Measurements from ENCODE around the gene NECAB2.

DNA sequence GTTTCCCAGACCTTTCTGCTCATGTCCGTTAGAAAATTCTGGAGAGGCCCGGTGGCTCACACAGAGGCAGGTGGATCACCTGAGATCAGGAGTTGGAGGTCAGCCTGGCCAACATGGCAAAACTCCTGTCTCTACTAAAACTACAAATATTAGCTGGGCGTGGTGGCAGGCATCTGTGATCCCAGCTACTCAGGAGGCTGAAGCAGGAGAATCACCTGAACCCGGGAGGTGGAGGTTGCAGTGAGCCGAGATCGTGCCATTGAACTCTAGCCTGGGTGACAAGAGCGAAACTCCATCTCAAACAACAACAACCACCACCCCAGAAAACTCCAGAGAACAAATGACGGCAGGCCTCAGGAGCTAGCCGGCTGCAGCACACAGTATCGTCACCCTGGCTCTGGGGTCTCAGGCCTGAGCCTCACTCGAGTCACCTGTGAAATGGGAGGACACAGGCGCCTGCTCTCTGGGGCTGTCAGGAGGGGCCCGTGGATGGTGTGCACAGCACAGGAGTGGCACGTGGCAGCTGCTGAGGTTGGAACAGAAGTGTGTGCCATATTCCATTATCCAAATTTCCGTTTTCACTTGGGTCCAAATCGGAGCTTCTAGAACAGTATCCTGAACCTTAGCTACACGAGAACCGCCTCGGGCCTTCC lies 77.9 kb downstream of the NECAB2 start:
- TF ChIP-seq, protein P1, sequence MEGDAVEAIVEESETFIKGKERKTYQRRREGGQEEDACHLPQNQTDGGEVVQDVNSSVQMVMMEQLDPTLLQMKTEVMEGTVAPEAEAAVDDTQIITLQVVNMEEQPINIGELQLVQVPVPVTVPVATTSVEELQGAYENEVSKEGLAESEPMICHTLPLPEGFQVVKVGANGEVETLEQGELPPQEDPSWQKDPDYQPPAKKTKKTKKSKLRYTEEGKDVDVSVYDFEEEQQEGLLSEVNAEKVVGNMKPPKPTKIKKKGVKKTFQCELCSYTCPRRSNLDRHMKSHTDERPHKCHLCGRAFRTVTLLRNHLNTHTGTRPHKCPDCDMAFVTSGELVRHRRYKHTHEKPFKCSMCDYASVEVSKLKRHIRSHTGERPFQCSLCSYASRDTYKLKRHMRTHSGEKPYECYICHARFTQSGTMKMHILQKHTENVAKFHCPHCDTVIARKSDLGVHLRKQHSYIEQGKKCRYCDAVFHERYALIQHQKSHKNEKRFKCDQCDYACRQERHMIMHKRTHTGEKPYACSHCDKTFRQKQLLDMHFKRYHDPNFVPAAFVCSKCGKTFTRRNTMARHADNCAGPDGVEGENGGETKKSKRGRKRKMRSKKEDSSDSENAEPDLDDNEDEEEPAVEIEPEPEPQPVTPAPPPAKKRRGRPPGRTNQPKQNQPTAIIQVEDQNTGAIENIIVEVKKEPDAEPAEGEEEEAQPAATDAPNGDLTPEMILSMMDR (conservative IDR thresholded peaks at IDR 0.05 in 1 of 2, IDR thresholded peaks at IDR 0.05 in 1 of 2; ENCODE audit: low read depth in 1 of 2, low read length in 2 of 2) = no peak
- no peak for TF ChIP-seq EZH2 (IDR thresholded peaks at IDR 0.05; ENCODE audit: low read length, missing control alignments)

Measured in fibroblast of lung (primary cell).